Measurements from ENCODE around the gene ENO3.

GRCh38 chr17:4998027-4998731, 47.3 kb downstream of the ENO3 start:
- TF ChIP-seq POLR2A (IDR thresholded peaks at IDR 0.05) (peak; percentile 3 to 61), CTCF (IDR thresholded peaks at IDR 0.05) (no peak)
